Activated CD8-positive, alpha-beta T cell treated with anti-CD3 and anti-CD28 coated beads for 36 hours (primary cell): Measurements from ENCODE around the gene KCNN4. TPM values are rescaled to one million over a fixed set of nuclear protein-coding genes. Genes with fewer than 3 reads are reported as not detected.
"Not testable (repeated sequence)": the region's sequence is repeated elsewhere in the genome, so short reads cannot be mapped to it uniquely, and the experiment has no call there.

Experiments
- ATAC-seq: fragments of 200-7000 bp; cut with Tn5 transposase; one replicate; pipeline ENCODE4 v1.10.0; 2021; ENCODE audit warnings: mild to moderate bottlenecking, moderate library complexity
- CTCF ChIA-PET: fragments of 350-600 bp; sonication (Branson Sonifier 250); formaldehyde crosslinking; loops from one replicate; lab custom pipeline; 2021; ENCODE audit warnings: antibody characterized with exemption; lab: Charles Lee
- POLR2A ChIA-PET: fragments of 350-600 bp; sonication (Branson Sonifier 250); formaldehyde crosslinking; loops from one replicate; lab custom pipeline; 2021; ENCODE audit warnings: antibody characterized with exemption; lab: Charles Lee
- DNase-seq: peaks from one replicate; pipeline ENCODE4 v3.0.0-alpha.2; 2020
- H3K27ac Mint-ChIP-seq: one replicate; pipeline ENCODE4 v1.8.0; 2021; ENCODE audit warnings: mild to moderate bottlenecking, mixed read lengths
- H3K27me3 Mint-ChIP-seq: one replicate; pipeline ENCODE4 v1.8.0; 2021; ENCODE audit warnings: mixed read lengths
- H3K36me3 Mint-ChIP-seq: one replicate; pipeline ENCODE4 v1.8.0; 2021; ENCODE audit warnings: low read depth, mixed read lengths
- H3K4me1 Mint-ChIP-seq: one replicate; pipeline ENCODE4 v1.8.0; 2021; ENCODE audit warnings: low read depth, mixed read lengths
- H3K4me3 Mint-ChIP-seq: one replicate; pipeline ENCODE4 v1.8.0; 2021; ENCODE audit warnings: mild to moderate bottlenecking, moderate library complexity, mixed read lengths
- H3K9me3 Mint-ChIP-seq: one replicate; pipeline ENCODE4 v1.8.0; 2021; ENCODE audit warnings: mixed read lengths
- CTCF ChIP-seq: fragments of 200-600 bp; IDR thresholded peaks from one replicate; pipeline ENCODE4 v1.8.0; 2022; ENCODE audit warnings: antibody characterized with exemption, mild to moderate bottlenecking
- intact Hi-C: fragments of 100-400 bp; cut with micrococcal nuclease; formaldehyde crosslinking; loops from one replicate; pipeline ENCODE4 v1.10.0; 2022
- total RNA-seq, 2 experiments: library from RNA; stranded (reverse); gene quantifications; one replicate each; pipeline ENCODE4 v1.2.3, GENCODE V29; 2021

The KCNN4 gene
- total RNA-seq, 2 experiments from 2014 or later: 49.5 to 49.6 TPM

GRCh38 chr19:43806848-43807247 is 26.1 kb upstream of the KCNN4 start:
- Mint-ChIP-seq H3K9me3 (no peaks in the 10 kb centered on the region), H3K4me1 (no peaks in the 10 kb centered on the region), H3K36me3 (no peaks in the 10 kb centered on the region), H3K27ac (no peak overlapping the region), H3K27me3 (peaks cover 9% of the 10 kb centered on the region), H3K4me3 (no peak overlapping the region)
- DNase-seq: no peak
- intact Hi-C loops: no loop called here
- no peak for ATAC-seq
- TF ChIP-seq CTCF: no peak
- CTCF ChIA-PET: interaction anchor here (1.0 to 1.3 kb wide), 2 partner anchors 13 to 41 kb away, joined by 3 to 4 read pairs; no protein-coding TSS in a partner anchor
- POLR2A ChIA-PET: no interaction called here

- POLR2A ChIA-PET, H3K27ac Mint-ChIP-seq, DNase-seq, H3K4me3 Mint-ChIP-seq, H3K4me1 Mint-ChIP-seq, H3K36me3 Mint-ChIP-seq, H3K27me3 Mint-ChIP-seq, ATAC-seq, H3K9me3 Mint-ChIP-seq, intact Hi-C loops: not testable (repeated sequence)
- CTCF ChIA-PET: interaction anchor here (1.0 to 1.3 kb wide), 2 partner anchors 13 to 40 kb away, joined by 3 to 4 read pairs; no protein-coding TSS in a partner anchor
Measured at GRCh38 chr19:43806401-43806800, 25.6 kb upstream of the KCNN4 start.

GRCh38 chr19:43804432-43804831 is 23.7 kb upstream of the KCNN4 start:
- no peak for ATAC-seq
- DNase-seq: no peak
- intact Hi-C loops: no loop called here
- no peak for TF ChIP-seq CTCF
- Mint-ChIP-seq H3K9me3 (no peaks in the 10 kb centered on the region), H3K27ac (no peak overlapping the region), H3K27me3 (peaks cover 6% of the 10 kb centered on the region), H3K4me1 (no peaks in the 10 kb centered on the region), H3K36me3 (no peaks in the 10 kb centered on the region), H3K4me3 (no peak overlapping the region)
- ChIA-PET POLR2A (no interaction called here), CTCF (no interaction called here)

GRCh38 chr19:43802216-43802951 is 21.6 kb upstream of the KCNN4 start, which contains the start of gene LYPD5:
LYPD5 (minus strand) TSS chr19:43802447; CDS start chr19:43802380, 67 bp downstream.
- Mint-ChIP-seq H3K27ac (no peak within 1 kb of the TSS), H3K36me3 (no peaks in the 10 kb centered on the region), H3K4me1 (peaks cover 9% of the 10 kb centered on the region), H3K9me3 (no peaks in the 10 kb centered on the region), H3K4me3 (no peak within 1 kb of the TSS), H3K27me3 (peaks cover 5% of the 10 kb centered on the region)
- ATAC-seq (no peak), DNase-seq (no peak)
- intact Hi-C loops: no loop called here
- TF ChIP-seq CTCF: no peak
- CTCF ChIA-PET: no interaction called here
- POLR2A ChIA-PET: no interaction called here

GRCh38 chr19:43799502-43800142 is 18.8 kb upstream of the KCNN4 start:
- no peaks in the 10 kb centered on the region for H3K9me3 Mint-ChIP-seq
- peaks cover 10% of the 10 kb centered on the region for H3K27me3 Mint-ChIP-seq
- CTCF ChIA-PET: interaction anchor here (0.7 kb wide), 2 partner anchors 14 to 33 kb away, joined by 3 read pairs; no protein-coding TSS in a partner anchor

More at GRCh38 chr19:43799502-43800142, 18.8 kb upstream of the KCNN4 start:
- peaks cover 3% of the 10 kb centered on the region for H3K36me3 Mint-ChIP-seq
- DNase-seq (no peak), ATAC-seq (no peak)
- no peak for TF ChIP-seq CTCF
- intact Hi-C loops: no loop called here
- H3K27ac Mint-ChIP-seq: no peak overlapping the region
- H3K4me3 Mint-ChIP-seq: peak overlapping the region; percentile 73
- POLR2A ChIA-PET: interaction anchor here (0.7 kb wide), 1 partner anchor 45 kb away, joined by 3 read pairs; the partner anchor contains the start of gene SMG9
- H3K4me1 Mint-ChIP-seq: peaks cover 12% of the 10 kb centered on the region
